Ishikawa (cell line): Measurements from ENCODE around the gene NCOA1.

Experiments
- CEBPB ChIP-seq: IDR thresholded peaks from 2 replicates; pipeline ENCODE4 v1.6.1; 2012
- CREB1 ChIP-seq: IDR thresholded peaks from 2 replicates; pipeline ENCODE4 v1.6.1; 2012; ENCODE audit warnings: low read depth
- EGR1 ChIP-seq: IDR thresholded peaks from 2 replicates; pipeline ENCODE4 v1.6.1; 2012
- EP300 ChIP-seq: IDR thresholded peaks from 2 replicates; pipeline ENCODE4 v1.6.1; 2012; ENCODE audit warnings: borderline replicate concordance
- FOXM1 ChIP-seq: IDR thresholded peaks from 2 replicates; pipeline ENCODE4 v1.6.1; 2012; ENCODE audit warnings: low read depth, borderline replicate concordance
- MAX ChIP-seq: IDR thresholded peaks from 2 replicates; pipeline ENCODE4 v1.6.1; 2012
- NFIC ChIP-seq: IDR thresholded peaks from 2 replicates; pipeline ENCODE4 v1.6.1; 2012
- RAD21 ChIP-seq: IDR thresholded peaks from 2 replicates; pipeline ENCODE4 v1.6.1; 2012; ENCODE audit warnings: low read depth
- REST ChIP-seq: IDR thresholded peaks from 2 replicates; pipeline ENCODE4 v1.6.1; 2012; ENCODE audit warnings: low read depth, mild to moderate bottlenecking
- TAF1 ChIP-seq: IDR thresholded peaks from 2 replicates; pipeline ENCODE4 v1.6.1; 2012; ENCODE audit warnings: low read depth, mild to moderate bottlenecking
- TCF12 ChIP-seq: IDR thresholded peaks from 2 replicates; pipeline ENCODE4 v1.6.1; 2012; ENCODE audit warnings: low read depth
- TEAD4 ChIP-seq: IDR thresholded peaks from 2 replicates; pipeline ENCODE4 v1.6.1; 2012
- USF1 ChIP-seq: IDR thresholded peaks from 2 replicates; pipeline ENCODE4 v1.6.1; 2012
- YY1 ChIP-seq: IDR thresholded peaks from 2 replicates; pipeline ENCODE4 v1.6.1; 2012; ENCODE audit warnings: low read depth
- ZBTB7A ChIP-seq: IDR thresholded peaks from 2 replicates; pipeline ENCODE4 v1.6.1; 2012; ENCODE audit warnings: low read depth

The NCOA1 gene

GRCh38 chr2:24783641-24784040, 292.6 kb downstream of the NCOA1 start:
- TF ChIP-seq EGR1 (no peak), TAF1 (no peak), ZBTB7A (no peak), TEAD4 (no peak), TCF12 (no peak), FOXM1 (no peak), CEBPB (no peak), EP300 (no peak), REST (no peak), NFIC (no peak)

- no peak for TF ChIP-seq TAF1
- no peak for TF ChIP-seq EGR1
- TF ChIP-seq ZBTB7A = no peak
- no peak for TF ChIP-seq YY1
- TF ChIP-seq REST = no peak
- no peak for TF ChIP-seq RAD21
- TF ChIP-seq TEAD4 = no peak
- TF ChIP-seq NFIC = no peak
- no peak for TF ChIP-seq CEBPB
- no peak for TF ChIP-seq MAX
Observed at GRCh38 chr2:24785671-24786321, 294.7 kb downstream of the NCOA1 start.

- no peak for TF ChIP-seq MAX
- no peak for TF ChIP-seq NFIC
- TF ChIP-seq CREB1 = no peak
- TF ChIP-seq TAF1 = no peak
- no peak for TF ChIP-seq TEAD4
- no peak for TF ChIP-seq ZBTB7A
- TF ChIP-seq USF1 = no peak
- no peak for TF ChIP-seq FOXM1
Observed at GRCh38 chr2:24787532-24787931, 296.5 kb downstream of the NCOA1 start.

GRCh38 chr2:24788816-24789215, 297.8 kb downstream of the NCOA1 start:
- TF ChIP-seq CEBPB (no peak), EGR1 (no peak), TAF1 (no peak), TEAD4 (no peak), RAD21 (no peak), ZBTB7A (no peak), REST (no peak), YY1 (no peak), EP300 (no peak), MAX (no peak), TCF12 (no peak), NFIC (no peak), USF1 (no peak), FOXM1 (no peak), CREB1 (no peak)
